Adipose tissue (tissue), 3 donors: ENCODE data around the gene TBX18. TPM values are rescaled to one million over a fixed set of nuclear protein-coding genes. Genes with fewer than 3 reads are reported as not detected.

Experiments
- H3K27ac ChIP-seq: one replicate; pipeline ENCODE4 v1.5.1; 2013; ENCODE audit warnings: low read depth, low read length
- WGBS, 3 donors: extraction: QIAGEN DNeasy Blood & Tissue Kit; methylation state at CpG; one replicate each; pipeline ENCODE4 v1.1.7; 2013; 5-methylcytosine and 5-hydroxymethylcytosine counted together
- polyA plus RNA-seq, 3 donors: library from polyadenylated mRNA; stranded (reverse); fragments of 200-250 nt; gene quantifications; one replicate each; pipeline ENCODE4 v1.2.3, GENCODE V29; 2013
- donor health status: healthy with polysubstance abuse.
- donor health status: Bipolar disorder and iron deficiency.
- donor health status: healthy.

The TBX18 gene
- polyA plus RNA-seq, 3 donors, result 0.47 to 7.6 (median 4.5) TPM

DNA sequence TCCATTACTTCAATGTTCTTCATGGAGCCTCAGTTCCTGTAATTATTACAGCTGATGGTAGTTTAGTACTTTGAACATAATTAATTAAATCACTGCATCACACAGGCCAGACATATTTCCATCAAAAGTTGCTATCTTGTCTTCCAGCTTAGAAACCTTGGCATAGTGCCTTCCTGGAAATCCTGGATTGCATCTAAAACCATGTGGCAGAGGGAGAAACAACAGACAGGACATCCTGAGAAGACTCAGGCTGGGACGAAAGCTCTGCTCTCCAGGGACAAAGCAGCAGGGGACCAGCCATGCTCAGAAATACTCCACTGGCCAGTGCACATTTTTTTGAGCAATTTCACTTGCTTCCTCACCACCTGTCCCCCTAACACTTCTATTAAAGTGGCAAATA is 55.3 kb downstream of the TBX18 start:
- no peak overlapping the region for H3K27ac ChIP-seq
- 31 to 38% (median 31%) methylated on average over 1 of the region's 1 CpG for WGBS, 3 donors

DNA sequence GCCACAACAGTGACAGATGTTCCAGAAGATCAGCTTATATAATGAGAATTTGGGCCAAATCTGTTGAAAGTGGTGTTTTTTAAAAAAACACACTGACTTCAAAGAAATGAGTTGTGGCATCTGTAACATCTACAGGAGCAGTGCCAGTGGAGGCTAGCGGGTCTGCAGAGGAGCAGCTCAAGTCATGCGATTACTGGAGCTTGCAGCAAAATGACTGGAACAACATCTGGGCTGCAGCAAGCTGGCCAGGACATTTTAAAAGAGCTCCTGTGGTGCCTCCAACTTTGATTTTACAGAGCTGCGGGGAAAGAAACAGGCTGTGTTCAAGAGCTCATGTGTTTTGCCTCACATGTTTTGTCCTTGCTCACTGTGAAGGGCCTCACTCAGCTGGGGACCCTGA is 57.2 kb downstream of the TBX18 start:
- WGBS, 3 donors, result 53 to 85% (median 57%) methylated on average over 3 of the region's 3 CpGs

DNA sequence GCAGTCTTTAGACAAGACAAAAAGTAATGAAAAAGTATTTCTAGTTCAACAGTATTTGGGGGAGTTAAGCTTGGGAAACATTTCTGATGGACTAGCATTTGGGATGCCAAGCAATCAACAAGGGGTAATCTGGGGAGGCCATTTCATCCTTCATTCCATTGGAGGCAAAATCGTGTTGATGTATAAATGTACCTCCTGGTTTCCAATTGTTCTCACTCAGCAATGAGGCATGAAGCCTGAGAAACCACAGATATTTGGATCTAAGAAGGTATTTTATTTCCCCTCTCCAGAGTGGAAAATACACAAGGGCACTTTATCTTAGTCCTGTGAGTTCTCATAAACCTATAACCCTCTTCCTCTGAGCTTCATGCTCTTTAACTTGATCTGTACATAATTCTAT is 68.2 kb downstream of the TBX18 start:
- no peak overlapping the region for H3K27ac ChIP-seq
- 50 to 60% (median 59%) methylated on average over 1 of the region's 1 CpG for WGBS, 3 donors

More for the DNA sequence above, 57.2 kb downstream of the TBX18 start:
- H3K27ac ChIP-seq, result no peak overlapping the region

- 68 to 93% (median 89%) methylated on average over 2 of the region's 2 CpGs for WGBS, 3 donors
- H3K27ac ChIP-seq, result no peak overlapping the region
Measured at GRCh38 chr6:84691978-84692623, 72.3 kb downstream of the TBX18 start.

GRCh38 chr6:84688141-84688873 is 76.1 kb downstream of the TBX18 start:
- H3K27ac ChIP-seq, result no peak overlapping the region

GRCh38 chr6:84687431-84687830 is 77.0 kb downstream of the TBX18 start:
- H3K27ac ChIP-seq, result no peak overlapping the region
- 62 to 67% (median 64%) methylated on average over 7 of the region's 7 CpGs for WGBS, 3 donors

More at GRCh38 chr6:84688141-84688873, 76.1 kb downstream of the TBX18 start:
- WGBS, 3 donors, result 42 to 53% (median 44%) methylated on average over 7 of the region's 7 CpGs

- 66 to 74% (median 68%) methylated on average over 3 of the region's 3 CpGs for WGBS, 3 donors
Measured at GRCh38 chr6:84685983-84686584, 78.3 kb downstream of the TBX18 start.

GRCh38 chr6:84681693-84682326 is 82.6 kb downstream of the TBX18 start:
- WGBS, 3 donors, result 80 to 89% (median 84%) methylated on average over 17 of the region's 17 CpGs
- no peak overlapping the region for H3K27ac ChIP-seq

More at GRCh38 chr6:84685983-84686584, 78.3 kb downstream of the TBX18 start:
- no peak overlapping the region for H3K27ac ChIP-seq

- no peak overlapping the region for H3K27ac ChIP-seq
Measured at GRCh38 chr6:84675651-84676050, 88.7 kb downstream of the TBX18 start.

- H3K27ac ChIP-seq, result no peak overlapping the region
Measured at GRCh38 chr6:84674395-84674794, 90.0 kb downstream of the TBX18 start.

GRCh38 chr6:84671183-84671582 is 93.2 kb downstream of the TBX18 start:
- WGBS, 3 donors, result 60 to 92% (median 90%) methylated on average over 2 of the region's 2 CpGs

GRCh38 chr6:84669945-84670344 is 94.5 kb downstream of the TBX18 start:
- WGBS, 3 donors, result 80 to 82% (median 82%) methylated on average over 3 of the region's 3 CpGs
- H3K27ac ChIP-seq, result no peak overlapping the region

More at GRCh38 chr6:84671183-84671582, 93.2 kb downstream of the TBX18 start:
- no peak overlapping the region for H3K27ac ChIP-seq

- 76 to 81% (median 81%) methylated on average over 5 of the region's 5 CpGs for WGBS, 3 donors
- no peak overlapping the region for H3K27ac ChIP-seq
Measured at GRCh38 chr6:84667252-84668213, 96.9 kb downstream of the TBX18 start.

GRCh38 chr6:84665401-84665800 is 99.0 kb downstream of the TBX18 start:
- WGBS, 3 donors, result 58 to 80% (median 61%) methylated on average over 4 of the region's 4 CpGs
- H3K27ac ChIP-seq, result no peak overlapping the region

GRCh38 chr6:84663866-84664265 is 100.5 kb downstream of the TBX18 start:
- H3K27ac ChIP-seq, result no peak overlapping the region
- WGBS, 3 donors, result 42 to 51% (median 49%) methylated on average over 2 of the region's 2 CpGs

- 74 to 80% (median 79%) methylated on average over 2 of the region's 2 CpGs for WGBS, 3 donors
- no peak overlapping the region for H3K27ac ChIP-seq
Measured at GRCh38 chr6:84657486-84657885, 106.9 kb downstream of the TBX18 start.

DNA sequence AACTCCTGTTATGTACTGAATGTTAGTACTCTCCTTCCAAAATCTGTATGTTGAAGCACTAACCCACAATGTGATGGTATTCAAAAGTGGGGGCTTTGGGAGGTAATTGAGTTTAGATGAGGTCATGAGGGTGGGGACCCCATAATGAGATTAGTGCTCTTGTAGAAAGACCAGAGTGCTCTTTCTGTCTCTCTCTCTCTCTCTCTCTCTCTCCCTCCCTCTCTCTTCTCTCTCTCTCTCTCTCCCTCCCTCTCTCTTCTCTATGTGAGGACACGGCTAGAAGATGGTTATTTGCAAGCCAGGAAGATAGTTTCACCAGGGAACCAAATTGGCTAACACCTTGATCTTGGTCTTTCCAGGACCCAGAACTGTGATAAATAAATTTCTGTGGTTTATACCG is 107.4 kb downstream of the TBX18 start:
- 34 to 75% (median 71%) methylated on average over 2 of the region's 2 CpGs for WGBS, 3 donors
- H3K27ac ChIP-seq, result no peak overlapping the region

- 74 to 81% (median 79%) methylated on average over 3 of the region's 3 CpGs for WGBS, 3 donors
Measured at GRCh38 chr6:84653027-84653551, 111.3 kb downstream of the TBX18 start.

More at GRCh38 chr6:84653027-84653551, 111.3 kb downstream of the TBX18 start:
- no peak overlapping the region for H3K27ac ChIP-seq
